Adrenal gland (tissue), 12 donors: Measurements from ENCODE around the gene SEMA6D. TPM values are rescaled to one million over a fixed set of nuclear protein-coding genes. Genes with fewer than 3 reads are reported as not detected.

Experiments
- DNase-seq, 7 donors: peaks; one replicate each; pipeline ENCODE4 v3.0.0-alpha.2; 2019 to 2020
- H3K27ac ChIP-seq, 5 donors: fragments of 200-600 bp; sonication (generic) in 4 of 5; 1 replicate in 3 of 5; 2 replicates in 2 of 5; pipeline versions ENCODE4 v1.5.1 to v1.8.0; 2016 to 2020; ENCODE audit warnings: mild to moderate bottlenecking in 1 of 5
- H3K27me3 ChIP-seq: fragments of 200-600 bp; 2 replicates; pipeline ENCODE4 v1.8.0; 2021
- H3K36me3 ChIP-seq, 2 donors: fragments of 200-600 bp; replicated peaks in 1 of 2; 1 replicate in 1 of 2; 2 replicates in 1 of 2; pipeline versions ENCODE4 v1.5.1 to v1.8.0; 2018 to 2022
- H3K4me1 ChIP-seq, 2 donors: fragments of 200-600 bp; replicated peaks in 1 of 2; 1 replicate in 1 of 2; 2 replicates in 1 of 2; pipeline versions ENCODE4 v1.5.1 to v1.8.0; 2018 to 2021
- H3K4me3 ChIP-seq, 4 donors: fragments of 200-600 bp; sonication (generic) in 3 of 4; one replicate each; pipeline ENCODE4 v1.5.1; 2016 to 2018
- H3K9me3 ChIP-seq, 3 donors: fragments of 200-600 bp; sonication (generic) in 1 of 3; replicated peaks in 1 of 3; 1 replicate in 2 of 3; 2 replicates in 1 of 3; pipeline versions ENCODE4 v1.5.1 to v1.8.0; 2016 to 2021
- POLR2A ChIP-seq, 2 donors: fragments of 450-650 bp; IDR thresholded peaks; one replicate each; pipeline ENCODE4 v1.6.1; 2017; ENCODE audit warnings: antibody characterized with exemption in 2 of 2, mild to moderate bottlenecking in 2 of 2, moderate library complexity in 1 of 2
- WGBS, 4 donors: extraction: QIAGEN DNeasy Blood & Tissue Kit in 2 of 4; methylation state at CpG; one replicate each; pipeline versions ENCODE4 v1.1.5 to v1.1.7; 2013 to 2017; 5-methylcytosine and 5-hydroxymethylcytosine counted together
- intact Hi-C, 2 donors: fragments of 100-400 bp; cut with DNase I; formaldehyde crosslinking; loops; one replicate each; pipeline versions ENCODE4 v1.14.1 to v1.15.0; 2022 to 2023
- polyA plus RNA-seq, 3 donors: library from polyadenylated mRNA; stranded (reverse); fragments of 200-250 nt in 2 of 3; fragments of 350-450 nt in 1 of 3; fragmentation: Illumina TruSeq in 1 of 3; extraction: RNeasy Lipid Tissue Mini Kit (QIAGEN cat#74804) in 1 of 3; gene quantifications; one replicate each; pipeline ENCODE4 v1.2.3, GENCODE V29; 2013 to 2014
- total RNA-seq, 9 donors: library from RNA; depleted of rRNA in 4 of 9; stranded (reverse); fragments of >200 nt in 4 of 9; fragments of 120-200 nt in 1 of 9; fragmentation: NEBNext Ultra II Directional in 1 of 9; extraction: Animal tissue kit (Norgen Biotek cat#: 25700) in 1 of 9; gene quantifications; one replicate each; pipeline versions ENCODE4 v1.1.0 to v1.2.4, GENCODE V29; 2013 to 2023
- TF ChIP-seq, protein P1 (sequence below), 6 experiments: fragments of 450-650 bp in 4 of 6; fragments of 200-600 bp in 2 of 6; sonication (generic) in 1 of 6; IDR thresholded peaks; 1 replicate in 5 of 6; 2 replicates in 1 of 6; pipeline versions ENCODE4 v1.5.1 to v1.8.0; 2016 to 2021; ENCODE audit warnings: antibody characterized with exemption in 6 of 6, mild to moderate bottlenecking in 2 of 6, moderate library complexity in 1 of 6
- donor health status: healthy with polysubstance abuse.
- donor health status: Bipolar disorder and iron deficiency.
- donor health status: DM: yes; HTN: yes; CAD: no.
- donor health status: DM: no; HTN: no; CAD: no.
- donor health status: DM: no; HTN: no; CAD: no.
- donor health status: DM: yes; HTN: yes; CAD: no.

The SEMA6D gene
- total and polyA plus RNA-seq, 12 donors: 0.30 to 10.3 (median 2.5) TPM

GRCh38 chr15:47794252-47794914 lies 77.1 kb downstream of the SEMA6D start:
- no peak for DNase-seq
- H3K9me3 ChIP-seq: no peaks in the 10 kb centered on the region
- no peak overlapping the region for H3K27ac ChIP-seq
- no peaks in the 10 kb centered on the region for H3K27me3 ChIP-seq
- H3K36me3 ChIP-seq: no peaks in the 10 kb centered on the region
- TF ChIP-seq, protein P1, sequence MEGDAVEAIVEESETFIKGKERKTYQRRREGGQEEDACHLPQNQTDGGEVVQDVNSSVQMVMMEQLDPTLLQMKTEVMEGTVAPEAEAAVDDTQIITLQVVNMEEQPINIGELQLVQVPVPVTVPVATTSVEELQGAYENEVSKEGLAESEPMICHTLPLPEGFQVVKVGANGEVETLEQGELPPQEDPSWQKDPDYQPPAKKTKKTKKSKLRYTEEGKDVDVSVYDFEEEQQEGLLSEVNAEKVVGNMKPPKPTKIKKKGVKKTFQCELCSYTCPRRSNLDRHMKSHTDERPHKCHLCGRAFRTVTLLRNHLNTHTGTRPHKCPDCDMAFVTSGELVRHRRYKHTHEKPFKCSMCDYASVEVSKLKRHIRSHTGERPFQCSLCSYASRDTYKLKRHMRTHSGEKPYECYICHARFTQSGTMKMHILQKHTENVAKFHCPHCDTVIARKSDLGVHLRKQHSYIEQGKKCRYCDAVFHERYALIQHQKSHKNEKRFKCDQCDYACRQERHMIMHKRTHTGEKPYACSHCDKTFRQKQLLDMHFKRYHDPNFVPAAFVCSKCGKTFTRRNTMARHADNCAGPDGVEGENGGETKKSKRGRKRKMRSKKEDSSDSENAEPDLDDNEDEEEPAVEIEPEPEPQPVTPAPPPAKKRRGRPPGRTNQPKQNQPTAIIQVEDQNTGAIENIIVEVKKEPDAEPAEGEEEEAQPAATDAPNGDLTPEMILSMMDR (IDR thresholded peaks at IDR 0.05): no peak
- intact Hi-C loops: no loop called here
- WGBS, 4 donors: 33 to 49% (median 39%) methylated on average over 3 of the region's 3 CpGs
- no peaks in the 10 kb centered on the region for H3K4me1 ChIP-seq
- H3K4me3 ChIP-seq: no peak overlapping the region

- DNase-seq: no peak
- Histone ChIP-seq H3K27ac (no peak overlapping the region), H3K27me3 (no peaks in the 10 kb centered on the region), H3K4me3 (no peak overlapping the region), H3K9me3 (no peaks in the 10 kb centered on the region), H3K4me1 (no peaks in the 10 kb centered on the region), H3K36me3 (no peaks in the 10 kb centered on the region)
- no peak for TF ChIP-seq POLR2A (IDR thresholded peaks at IDR 0.05)
- TF ChIP-seq, protein P1 (IDR thresholded peaks at IDR 0.05): no peak
- WGBS, 4 donors: 54 to 82% (median 79%) methylated on average over 3 of the region's 3 CpGs
- intact Hi-C loops: no loop called here
Measured at GRCh38 chr15:47795864-47796263, 78.6 kb downstream of the SEMA6D start.

GRCh38 chr15:47796339-47796738 lies 79.0 kb downstream of the SEMA6D start:
- H3K9me3 ChIP-seq: no peaks in the 10 kb centered on the region
- no peak for DNase-seq
- H3K36me3 ChIP-seq: no peaks in the 10 kb centered on the region
- no peaks in the 10 kb centered on the region for H3K4me1 ChIP-seq
- H3K27ac ChIP-seq: no peak overlapping the region
- intact Hi-C loops: no loop called here
- WGBS, 4 donors: 49 to 81% (median 61%) methylated on average over 3 of the region's 3 CpGs
- TF ChIP-seq, protein P1 (IDR thresholded peaks at IDR 0.05): no peak
- no peak for TF ChIP-seq POLR2A (IDR thresholded peaks at IDR 0.05)
- no peak overlapping the region for H3K4me3 ChIP-seq
- no peaks in the 10 kb centered on the region for H3K27me3 ChIP-seq

DNA sequence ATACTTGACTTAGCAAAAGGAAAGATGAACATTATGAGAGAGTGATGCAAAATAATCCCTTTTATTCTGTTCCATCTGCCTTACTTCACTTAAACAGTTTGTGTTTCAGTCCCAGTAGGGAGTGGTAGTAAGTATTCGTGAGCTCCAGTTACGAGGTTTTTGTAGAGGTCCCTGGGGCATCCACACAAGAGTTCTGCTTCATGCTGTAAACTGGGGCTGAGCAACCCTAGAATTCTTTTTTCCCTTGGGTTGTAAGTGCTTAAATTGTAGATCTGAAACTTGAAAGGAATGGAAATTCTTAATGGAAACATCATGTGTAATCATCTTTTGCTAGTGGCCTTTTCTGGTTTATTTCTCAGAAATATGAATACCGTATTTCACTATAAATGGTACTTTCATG lies 79.5 kb downstream of the SEMA6D start:
- H3K4me3 ChIP-seq: no peak overlapping the region
- no peaks in the 10 kb centered on the region for H3K9me3 ChIP-seq
- no peak overlapping the region for H3K27ac ChIP-seq
- no peak for DNase-seq
- no peaks in the 10 kb centered on the region for H3K27me3 ChIP-seq
- H3K4me1 ChIP-seq: no peaks in the 10 kb centered on the region
- intact Hi-C loops: no loop called here
- TF ChIP-seq, protein P1 (IDR thresholded peaks at IDR 0.05): no peak
- no peak for TF ChIP-seq POLR2A (IDR thresholded peaks at IDR 0.05)
- no peaks in the 10 kb centered on the region for H3K36me3 ChIP-seq
- 78 to 86% (median 82%) methylated on average over 3 of the region's 3 CpGs for WGBS, 4 donors
